Heart left ventricle (tissue), 16 donors: ENCODE data around the gene PPP1R14C. TPM values are rescaled to one million over a fixed set of nuclear protein-coding genes. Genes with fewer than 3 reads are reported as not detected.
A peak's percentile ranks its signal among the peaks of the same experiment; 100 is the strongest.

Experiments used
- ATAC-seq, 4 donors: fragments of 200-7000 bp; cut with Tn5 transposase; one replicate each; pipeline ENCODE4 v1.9.1; 2020 to 2022; ENCODE audit warnings: moderate library complexity in 4 of 4, mild to moderate bottlenecking in 3 of 4, moderate number of reproducible peaks in 1 of 4
- DNase-seq, 5 donors: peaks; one replicate each; pipeline ENCODE4 v3.0.0-alpha.2; 2020
- H3K27ac ChIP-seq, 12 donors: fragments of 200-600 bp; sonication (generic) in 4 of 12; one replicate each; pipeline versions ENCODE4 v1.5.0 to v1.8.0; 2016 to 2022; ENCODE audit warnings: mild to moderate bottlenecking in 2 of 12
- H3K27me3 ChIP-seq, 9 donors: fragments of 200-600 bp; sonication (generic) in 2 of 9; one replicate each; pipeline versions ENCODE4 v1.5.1 to v1.8.0; 2016 to 2022; ENCODE audit warnings: mild to moderate bottlenecking in 3 of 9
- H3K36me3 ChIP-seq, 9 donors: fragments of 200-600 bp; sonication (generic) in 2 of 9; one replicate each; pipeline versions ENCODE4 v1.5.0 to v1.8.0; 2018 to 2022; ENCODE audit warnings: mild to moderate bottlenecking in 2 of 9
- H3K4me1 ChIP-seq, 12 donors: fragments of 200-600 bp; sonication (generic) in 4 of 12; one replicate each; pipeline versions ENCODE4 v1.5.0 to v1.8.0; 2016 to 2022; ENCODE audit warnings: mild to moderate bottlenecking in 3 of 12
- H3K4me3 ChIP-seq, 12 donors: fragments of 200-600 bp; sonication (generic) in 4 of 12; one replicate each; pipeline versions ENCODE4 v1.5.0 to v1.8.0; 2017 to 2022; ENCODE audit warnings: mild to moderate bottlenecking in 9 of 12, moderate library complexity in 4 of 12
- H3K9me3 ChIP-seq, 12 donors: fragments of 200-600 bp; sonication (generic) in 4 of 12; one replicate each; pipeline versions ENCODE4 v1.5.0 to v1.8.0; 2016 to 2022; ENCODE audit warnings: mild to moderate bottlenecking in 1 of 12
- POLR2A ChIP-seq, 2 donors: fragments of 450-650 bp; IDR thresholded peaks; one replicate each; pipeline ENCODE4 v1.6.1; 2017; ENCODE audit warnings: antibody characterized with exemption in 2 of 2, mild to moderate bottlenecking in 2 of 2, moderate library complexity in 2 of 2
- WGBS, 4 donors: extraction: QIAGEN DNeasy Blood & Tissue Kit in 2 of 4; methylation state at CpG; one replicate each; pipeline versions ENCODE4 v1.1.5 to v1.1.7; 2013 to 2018; 5-methylcytosine and 5-hydroxymethylcytosine counted together
- intact Hi-C, 10 donors: fragments of 100-400 bp; cut with DNase I; formaldehyde crosslinking; loops; one replicate each; pipeline versions ENCODE4 v1.11.1 to v1.14.2; 2022
- polyA plus RNA-seq, 2 donors: library from polyadenylated mRNA; stranded (reverse); fragments of 200-250 nt; gene quantifications; one replicate each; pipeline ENCODE4 v1.2.3, GENCODE V29; 2013
- total RNA-seq, 9 donors: library from RNA; depleted of rRNA in 2 of 9; stranded (reverse); fragments of >200 nt in 2 of 9; fragmentation: NEBNext Ultra II Directional in 3 of 9; extraction: Animal tissue kit (Norgen Biotek cat#: 25700) in 3 of 9; gene quantifications; one replicate each; pipeline versions ENCODE4 v1.1.0 to v1.2.4, GENCODE V29; 2016 to 2023
- TF ChIP-seq, protein P1 (sequence below), 12 donors: fragments of 200-600 bp; sonication (generic) in 4 of 12; IDR thresholded peaks; one replicate each; pipeline versions ENCODE4 v1.5.0 to v1.8.0; 2018 to 2022; ENCODE audit warnings: antibody characterized with exemption in 12 of 12, mild to moderate bottlenecking in 5 of 12
- donor health status: ischemic (EF 13 %, LVEDD 7.1; RV severe dilation, severe dysfunction).
- donor health status: healthy with polysubstance abuse.
- donor health status: DM: no; HTN: yes; CAD: no.
- donor health status: DM: no; HTN: no; CAD: no.
- donor health status: ischemic (EF 25% LVEDD 6.9; RV normal size, moderate dysfunction).
- donor health status: ischemic (EF 25% LVEDD 5.7; RV mildly dilated, moderate dysfunction).
- donor health status: healthy.
- donor health status: DM: yes; HTN: yes; CAD: no.
- donor health status: ischemic (EF 35%, LVEDD 5.7; RV mildly dilated, moderate dysfunction).
- donor health status: nonischemic (EF 11% LVEDD 7.7; RV severe dilation, severe dysfunction).
- donor health status: DM: yes; HTN: yes; CAD: no.
- donor health status: PGD.
- donor health status: ischemic (EF 29% LVEDD 5.4; RV normal size, mild dysfunction).
- donor health status: nonischemic (EF 23%, LVEDD 6.1; RV moderate dilation, normal function).

PPP1R14C gene
- total and polyA plus RNA-seq, 11 donors: 41.1 to 143 (median 75.7) TPM

DNA sequence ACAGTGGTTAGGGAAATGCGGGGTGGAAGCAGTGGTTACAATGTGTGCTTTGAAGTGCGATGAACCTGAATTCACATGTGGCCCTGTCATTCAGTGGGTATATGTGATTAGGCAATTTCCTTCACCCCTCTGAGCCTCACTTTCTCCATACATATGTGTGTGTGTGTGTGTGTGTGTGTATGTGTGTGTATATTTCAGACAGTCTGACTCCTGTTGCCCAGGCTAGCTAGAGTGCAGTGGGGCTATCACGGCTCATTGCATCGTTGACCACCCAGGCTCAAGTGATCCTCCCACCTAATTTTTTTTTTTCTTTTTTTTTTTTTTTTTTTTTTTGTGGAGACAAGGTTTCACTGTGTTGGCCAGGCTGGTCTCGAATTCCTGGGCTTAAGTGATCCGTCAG, 6.3 kb downstream of the PPP1R14C start:
- H3K4me1 ChIP-seq: peaks cover 0 to 57% (median 20%) of the 10 kb centered on the region in 12 donors
- intact Hi-C loops: loop anchor here in 2 of 10 donors (10.0 kb wide), 2 partner anchors 56 to 106 kb away; no protein-coding TSS in a partner anchor
- WGBS, 4 donors: 64 to 71% (median 66%) methylated on average over 6 of the region's 6 CpGs
- no peak overlapping the region for H3K27ac ChIP-seq
- H3K9me3 ChIP-seq: no peaks in the 10 kb centered on the region
- TF ChIP-seq POLR2A (IDR thresholded peaks at IDR 0.05): no peak
- TF ChIP-seq, protein P1, sequence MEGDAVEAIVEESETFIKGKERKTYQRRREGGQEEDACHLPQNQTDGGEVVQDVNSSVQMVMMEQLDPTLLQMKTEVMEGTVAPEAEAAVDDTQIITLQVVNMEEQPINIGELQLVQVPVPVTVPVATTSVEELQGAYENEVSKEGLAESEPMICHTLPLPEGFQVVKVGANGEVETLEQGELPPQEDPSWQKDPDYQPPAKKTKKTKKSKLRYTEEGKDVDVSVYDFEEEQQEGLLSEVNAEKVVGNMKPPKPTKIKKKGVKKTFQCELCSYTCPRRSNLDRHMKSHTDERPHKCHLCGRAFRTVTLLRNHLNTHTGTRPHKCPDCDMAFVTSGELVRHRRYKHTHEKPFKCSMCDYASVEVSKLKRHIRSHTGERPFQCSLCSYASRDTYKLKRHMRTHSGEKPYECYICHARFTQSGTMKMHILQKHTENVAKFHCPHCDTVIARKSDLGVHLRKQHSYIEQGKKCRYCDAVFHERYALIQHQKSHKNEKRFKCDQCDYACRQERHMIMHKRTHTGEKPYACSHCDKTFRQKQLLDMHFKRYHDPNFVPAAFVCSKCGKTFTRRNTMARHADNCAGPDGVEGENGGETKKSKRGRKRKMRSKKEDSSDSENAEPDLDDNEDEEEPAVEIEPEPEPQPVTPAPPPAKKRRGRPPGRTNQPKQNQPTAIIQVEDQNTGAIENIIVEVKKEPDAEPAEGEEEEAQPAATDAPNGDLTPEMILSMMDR (IDR thresholded peaks at IDR 0.05): no peak
- no peak for ATAC-seq
- peaks cover 0 to 49% (median 8%) of the 10 kb centered on the region in 9 donors for H3K27me3 ChIP-seq
- no peaks in the 10 kb centered on the region for H3K36me3 ChIP-seq
- no peak overlapping the region for H3K4me3 ChIP-seq
- DNase-seq: no peak

DNA sequence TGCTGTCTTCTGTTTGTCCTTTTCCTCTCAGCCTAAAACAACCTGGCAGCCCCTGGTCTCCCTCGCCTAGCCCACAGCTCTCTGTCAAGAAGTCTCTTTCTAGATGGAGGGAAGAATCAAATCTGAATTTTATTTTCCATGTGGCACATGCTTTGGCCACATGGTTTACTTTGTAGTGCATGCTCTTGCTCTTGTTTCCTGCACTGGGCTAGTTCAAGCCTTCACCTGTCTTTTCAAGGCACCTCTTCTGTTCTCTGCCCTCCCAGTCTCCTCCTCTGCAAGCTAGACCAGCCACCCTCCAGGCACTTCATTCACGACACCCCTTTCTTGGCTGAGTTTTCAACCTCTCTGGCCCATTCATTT, 7.6 kb downstream of the PPP1R14C start:
- no peak for TF ChIP-seq POLR2A (IDR thresholded peaks at IDR 0.05)
- TF ChIP-seq, protein P1 (IDR thresholded peaks at IDR 0.05): no peak
- ATAC-seq: peak in 2 of 4 donors; percentile 8 to 25
- H3K27me3 ChIP-seq: peaks cover 0 to 36% (median 4%) of the 10 kb centered on the region in 9 donors
- no peak for DNase-seq
- H3K4me1 ChIP-seq: peaks cover 0 to 64% (median 21%) of the 10 kb centered on the region in 12 donors
- peak overlapping the region in 4 of 12 donors; percentile 28 to 54 (median 47) for H3K27ac ChIP-seq
- WGBS, 4 donors: 52 to 63% (median 58%) methylated on average over 2 of the region's 2 CpGs
- no peaks in the 10 kb centered on the region for H3K36me3 ChIP-seq
- H3K4me3 ChIP-seq: peak overlapping the region in 2 of 12 donors; percentile 17 to 20
- no peaks in the 10 kb centered on the region for H3K9me3 ChIP-seq
- intact Hi-C loops: no loop called here

DNA sequence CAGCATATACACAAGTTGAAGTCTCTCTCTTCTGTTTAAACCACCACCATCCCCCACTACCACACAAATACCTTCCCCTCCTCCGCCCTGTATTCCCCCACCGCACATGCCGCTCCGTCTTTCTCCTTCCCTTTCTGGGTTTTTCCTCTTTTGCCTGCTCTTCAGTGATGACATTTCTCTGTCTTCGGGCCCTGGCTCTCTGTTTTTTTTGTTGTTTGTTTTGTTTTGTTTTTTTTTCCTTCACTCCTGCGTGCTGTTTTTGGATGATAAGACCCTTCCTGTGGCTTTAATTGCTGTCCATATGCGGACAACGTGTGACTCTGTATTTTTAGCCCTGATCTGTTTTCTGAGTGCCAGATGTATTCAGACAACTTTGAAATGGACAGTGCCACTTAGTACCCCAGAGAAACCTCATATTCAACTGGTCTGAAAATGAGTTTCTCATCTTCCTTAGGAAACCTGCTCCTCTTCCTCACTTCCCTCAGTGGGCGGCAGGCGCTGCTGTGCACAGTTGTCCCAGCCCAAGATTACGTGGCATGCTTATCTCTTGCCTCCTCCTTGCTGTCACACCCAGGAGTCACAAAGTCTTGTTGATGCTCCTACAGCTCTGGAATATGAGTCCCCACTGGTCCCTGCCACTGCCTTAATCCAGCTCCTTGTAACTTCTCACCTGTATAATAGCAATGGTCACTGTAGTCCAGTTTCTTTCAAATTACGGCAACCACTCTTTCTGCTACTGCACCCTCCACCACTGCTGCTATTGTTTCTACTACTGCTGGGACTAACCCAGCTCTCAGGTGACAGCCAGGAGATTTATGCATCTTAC, 8.2 kb downstream of the PPP1R14C start:
- intact Hi-C loops: no loop called here
- H3K9me3 ChIP-seq: no peaks in the 10 kb centered on the region
- no peak for TF ChIP-seq POLR2A (IDR thresholded peaks at IDR 0.05)
- no peak for DNase-seq
- WGBS, 4 donors: 20 to 31% (median 25%) methylated on average over 12 of the region's 12 CpGs
- peak; percentile 41 to 68 (median 63) for ATAC-seq
- H3K4me1 ChIP-seq: peaks cover 0 to 59% (median 21%) of the 10 kb centered on the region in 12 donors
- peaks cover 0 to 33% (median 4%) of the 10 kb centered on the region in 9 donors for H3K27me3 ChIP-seq
- peak overlapping the region in 2 of 12 donors; percentile 17 to 20 for H3K4me3 ChIP-seq
- H3K36me3 ChIP-seq: no peaks in the 10 kb centered on the region
- H3K27ac ChIP-seq: peak overlapping the region in 5 of 12 donors; percentile 27 to 54 (median 46)

DNA sequence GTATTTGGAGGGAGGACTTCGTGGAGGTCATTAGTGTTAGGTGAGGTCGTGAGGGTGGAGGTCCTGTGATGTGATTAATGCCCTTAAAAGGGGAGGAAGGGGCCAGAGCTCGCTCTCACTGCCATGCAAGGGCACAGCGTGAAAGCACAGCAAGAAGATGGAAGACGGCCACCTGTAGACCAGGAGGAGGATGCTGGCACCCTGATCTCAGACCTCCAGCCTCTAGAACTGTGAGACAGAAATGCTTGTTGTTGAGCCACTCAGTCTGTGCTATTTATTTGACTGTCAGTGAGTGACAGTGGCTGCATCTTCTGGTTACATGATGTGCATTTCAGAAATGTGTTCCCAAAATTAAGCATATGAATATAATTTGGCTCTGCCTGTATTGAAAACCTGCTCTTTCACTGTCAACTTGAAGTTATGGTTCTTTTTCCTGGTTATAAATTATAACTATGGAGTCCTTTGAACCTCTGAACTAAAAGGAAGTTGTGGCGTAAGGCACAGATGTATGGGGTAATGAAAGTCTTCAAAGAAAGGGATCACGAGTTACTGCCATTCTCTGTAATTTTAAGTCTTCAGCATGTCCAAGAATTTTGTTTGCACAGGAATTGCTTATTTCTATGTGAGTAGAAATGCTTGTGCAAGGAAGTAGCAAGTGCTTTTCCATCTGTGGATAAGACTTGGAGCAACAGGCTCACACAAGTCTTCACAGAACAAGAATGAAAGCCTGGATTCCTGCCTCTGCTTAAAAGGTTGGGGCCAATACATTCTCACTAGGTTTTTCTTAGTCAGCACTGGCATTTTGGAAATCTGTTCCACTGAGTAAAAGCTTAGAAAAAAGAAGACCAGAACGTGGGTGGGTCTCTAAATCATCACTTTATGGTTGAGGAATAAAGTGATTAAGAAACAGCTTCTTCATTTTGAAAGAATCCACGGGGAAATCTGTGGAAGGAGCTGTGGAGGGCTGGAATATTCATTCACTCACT, 10.3 kb downstream of the PPP1R14C start:
- WGBS, 4 donors: 55 to 60% (median 57%) methylated on average over 9 of the region's 9 CpGs
- intact Hi-C loops: no loop called here
- peaks cover 0 to 44% (median 19%) of the 10 kb centered on the region in 12 donors for H3K4me1 ChIP-seq

More for the DNA sequence above, 10.3 kb downstream of the PPP1R14C start:
- Histone ChIP-seq H3K4me3 (no peak overlapping the region), H3K9me3 (no peaks in the 10 kb centered on the region), H3K36me3 (no peaks in the 10 kb centered on the region), H3K27ac (peak overlapping the region in 2 of 12 donors; percentile 3 to 5), H3K27me3 (peaks cover 0 to 19% (median 4%) of the 10 kb centered on the region in 9 donors)
- no peak for ATAC-seq
- TF ChIP-seq POLR2A (IDR thresholded peaks at IDR 0.05): no peak
- TF ChIP-seq, protein P1 (IDR thresholded peaks at IDR 0.05): no peak
- DNase-seq: no peak
